Measurements from ENCODE around the gene C11orf71.

C11orf71 gene

GRCh38 chr11:114399490-114400215, 658 bp downstream of the C11orf71 start:
- no peak for DNase-seq (ENCODE audit: low read depth in 4 of 4, low spot score in 1 of 4)

DNA sequence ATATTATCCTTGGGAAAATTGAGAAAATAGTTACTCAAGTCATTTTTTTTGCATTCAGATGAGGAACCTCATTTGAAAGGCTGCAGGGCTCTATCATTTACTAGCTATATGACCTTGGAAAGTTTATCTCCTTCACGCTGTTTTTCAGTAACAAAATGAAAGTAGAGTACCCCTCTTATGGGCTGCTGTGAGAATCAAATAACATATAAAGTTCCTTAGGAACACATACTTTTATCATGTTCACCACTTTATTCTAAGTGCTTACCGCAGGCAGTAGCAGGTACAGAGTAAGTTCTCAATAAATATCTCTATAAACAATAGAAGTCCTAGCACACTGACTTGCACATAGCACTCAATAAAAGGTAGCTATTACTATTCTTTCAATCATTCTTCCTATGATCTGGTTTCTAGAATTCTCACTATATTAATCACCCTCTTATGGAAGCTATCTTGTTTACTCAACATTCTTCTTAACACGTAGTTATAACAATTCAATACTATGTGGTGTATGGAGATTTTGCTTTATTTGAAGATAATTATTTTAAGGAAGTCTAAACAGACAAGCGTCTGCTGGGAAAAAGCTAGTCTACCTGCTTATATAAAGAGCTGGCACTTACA, 1.9 kb downstream of the C11orf71 start:
- DNase-seq (ENCODE audit: low read depth in 4 of 4, low spot score in 1 of 4) = no peak

DNA sequence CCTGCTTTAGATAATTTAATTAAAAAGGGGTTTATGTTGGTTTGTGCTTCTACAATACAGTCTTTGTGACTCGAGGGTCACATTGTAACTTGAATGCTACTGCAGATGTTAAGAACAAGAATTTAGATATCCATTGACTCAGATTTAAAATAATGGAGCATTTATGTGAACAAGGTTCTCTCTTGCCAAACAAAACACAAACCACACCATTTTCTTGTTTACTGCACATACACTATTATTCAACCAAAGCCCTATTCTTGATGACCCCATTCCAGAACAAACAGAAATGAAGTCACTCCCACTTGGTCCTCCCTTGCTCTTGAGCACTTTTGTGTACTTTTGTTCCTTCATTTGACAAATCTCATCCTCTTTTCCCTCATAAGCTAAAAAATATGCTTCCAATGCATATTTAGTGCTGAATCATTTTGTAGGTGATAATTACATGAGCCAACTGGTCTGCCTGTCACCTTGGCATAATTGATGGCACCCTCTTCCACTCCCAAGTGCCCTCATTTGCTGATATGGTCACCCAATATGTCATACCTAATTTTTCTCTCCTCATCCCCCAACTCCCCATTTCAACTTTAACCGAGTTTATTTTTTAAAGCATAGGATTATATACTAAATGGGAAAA, 2.8 kb downstream of the C11orf71 start:
- no peak for DNase-seq (ENCODE audit: low read depth in 4 of 4, low spot score in 1 of 4)

DNA sequence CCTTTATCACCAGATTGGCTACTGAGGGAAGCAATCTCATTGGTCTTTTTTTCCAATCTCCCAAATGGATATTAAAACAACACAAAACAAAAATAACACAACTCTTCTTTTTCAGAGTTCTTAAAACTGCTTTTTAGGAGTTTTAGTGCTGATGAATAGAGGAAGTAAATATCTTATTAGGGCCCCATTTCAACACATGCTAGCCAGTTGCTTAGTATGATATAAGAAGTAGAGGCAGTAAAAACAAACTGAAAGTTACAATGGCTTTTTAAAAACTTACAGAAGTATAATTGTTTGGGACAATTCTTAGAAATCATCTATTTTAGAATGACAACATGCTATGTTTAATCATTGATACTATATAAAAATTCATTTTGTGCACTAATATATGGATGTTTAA, 3.4 kb downstream of the C11orf71 start:
- DNase-seq (ENCODE audit: low read depth in 4 of 4, low spot score in 1 of 4) = no peak

DNA sequence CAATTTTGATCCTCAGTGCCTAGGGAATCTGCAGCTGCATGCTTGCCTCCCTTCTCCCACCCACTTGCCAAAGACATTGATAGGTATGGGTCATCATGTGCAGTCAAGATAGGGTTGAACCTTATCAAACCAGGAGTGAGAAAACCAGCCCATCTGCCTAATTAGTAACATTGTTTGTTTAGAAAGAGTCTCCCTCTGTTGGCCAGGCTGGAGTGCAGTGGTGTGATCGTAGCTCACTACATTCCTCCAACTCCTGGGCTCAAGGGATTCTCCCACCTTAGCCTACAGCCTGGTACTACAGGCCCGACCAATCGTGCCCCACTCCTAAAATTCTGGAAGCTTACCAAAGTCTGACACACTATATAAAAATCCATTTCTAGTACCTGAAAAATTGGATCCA, 4.6 kb downstream of the C11orf71 start:
- DNase-seq (ENCODE audit: low read depth in 4 of 4, low spot score in 1 of 4) = no peak

DNA sequence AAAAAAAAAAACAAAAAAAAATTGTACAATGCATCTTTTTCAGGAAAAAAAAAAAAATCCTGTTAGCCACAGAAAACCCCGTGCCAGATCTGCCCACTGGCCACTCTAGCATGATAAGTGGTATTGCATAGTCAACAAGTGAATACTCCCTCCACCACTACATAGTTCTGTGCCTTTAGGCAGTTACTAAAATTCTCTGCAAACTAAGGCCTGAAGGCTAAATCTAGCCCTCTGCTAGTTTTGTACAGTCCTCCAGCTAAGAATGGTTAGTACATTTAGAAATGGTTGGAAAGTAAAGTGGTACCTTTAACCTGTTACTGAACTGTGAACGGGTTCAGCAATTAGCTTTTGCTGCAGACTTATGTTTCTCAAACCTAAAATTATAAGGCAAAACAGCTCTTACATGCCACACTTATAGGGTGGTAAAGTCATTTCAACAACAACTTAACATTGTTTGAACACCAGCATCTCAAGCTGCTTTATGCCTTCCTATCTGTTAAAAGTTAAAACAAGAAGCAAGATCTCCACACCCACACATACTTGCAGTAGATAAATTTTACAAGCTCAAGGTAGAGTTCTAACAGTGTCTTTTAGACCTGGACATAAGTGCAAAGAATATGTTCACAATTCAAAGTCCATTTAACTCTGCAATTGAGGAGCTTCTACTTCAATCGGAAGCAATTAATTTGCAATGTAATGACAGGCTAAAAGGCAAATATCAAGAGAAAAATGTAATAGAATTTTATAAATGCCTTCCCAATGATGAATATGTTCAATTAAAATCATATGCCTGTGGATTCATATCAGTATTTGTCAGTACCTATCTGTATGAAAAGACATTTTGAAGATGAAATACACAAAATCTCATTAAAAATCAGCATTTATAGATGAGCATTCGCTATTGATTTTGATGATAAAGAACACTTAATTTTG, 7.3 kb downstream of the C11orf71 start:
- DNase-seq (ENCODE audit: low read depth in 4 of 4, low spot score in 1 of 4) = no peak

DNA sequence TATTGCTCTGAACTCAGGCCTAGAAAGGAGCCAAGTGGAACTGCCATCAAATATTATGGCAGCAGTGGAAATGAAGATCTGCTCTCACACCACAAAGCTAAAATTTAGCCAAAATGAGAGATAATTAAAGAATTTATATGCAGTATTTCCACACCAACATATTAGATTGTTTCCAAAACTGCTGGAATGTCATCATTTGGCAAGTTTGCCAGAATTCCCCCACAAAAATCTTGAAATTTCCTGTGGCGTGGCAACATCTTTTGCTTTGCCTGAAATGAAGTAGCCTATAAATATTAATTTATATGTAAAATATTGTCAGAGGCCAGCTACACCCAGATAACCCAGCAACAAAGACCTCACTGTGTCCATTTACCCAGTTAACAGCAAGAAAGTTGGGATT, 13.8 kb downstream of the C11orf71 start:
- DNase-seq (ENCODE audit: low read depth in 4 of 4, low spot score in 1 of 4) = no peak

- no peak for DNase-seq (ENCODE audit: low read depth in 4 of 4, low spot score in 1 of 4)
These were observed 14.2 kb downstream of the C11orf71 start for GRCh38 chr11:114386131-114386530.

- no peak for DNase-seq (ENCODE audit: low read depth in 4 of 4, low spot score in 1 of 4)
These were observed 15.8 kb downstream of the C11orf71 start for GRCh38 chr11:114384487-114384886.

DNA sequence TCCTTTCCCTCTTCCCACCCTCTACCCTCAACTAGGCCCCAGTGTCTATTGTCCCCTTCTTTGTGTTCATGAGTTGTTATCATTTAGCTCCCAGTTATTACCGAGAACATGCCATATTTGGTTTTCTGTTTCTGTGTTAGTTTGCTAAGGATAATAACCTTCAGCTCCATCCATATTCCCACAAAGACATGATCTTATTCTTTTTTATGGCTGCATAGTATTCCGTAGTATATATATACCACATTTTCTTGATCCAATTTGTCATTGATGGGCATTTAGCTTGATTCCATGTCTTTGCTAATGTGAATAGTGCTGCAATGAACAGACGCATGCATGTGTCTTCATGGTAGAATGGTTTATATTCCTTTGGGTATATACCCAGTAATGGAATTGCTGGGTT, 17.8 kb downstream of the C11orf71 start:
- DNase-seq (ENCODE audit: low read depth in 4 of 4, low spot score in 1 of 4) = no peak

GRCh38 chr11:114379394-114380069, 20.8 kb downstream of the C11orf71 start:
- no peak for DNase-seq (ENCODE audit: low read depth in 4 of 4, low spot score in 1 of 4)

- no peak for DNase-seq (ENCODE audit: low read depth in 4 of 4, low spot score in 1 of 4)
These were observed 22.6 kb downstream of the C11orf71 start for GRCh38 chr11:114377612-114378267.

GRCh38 chr11:114375052-114375451, 25.3 kb downstream of the C11orf71 start:
- no peak for DNase-seq (ENCODE audit: low read depth in 4 of 4, low spot score in 1 of 4)

DNA sequence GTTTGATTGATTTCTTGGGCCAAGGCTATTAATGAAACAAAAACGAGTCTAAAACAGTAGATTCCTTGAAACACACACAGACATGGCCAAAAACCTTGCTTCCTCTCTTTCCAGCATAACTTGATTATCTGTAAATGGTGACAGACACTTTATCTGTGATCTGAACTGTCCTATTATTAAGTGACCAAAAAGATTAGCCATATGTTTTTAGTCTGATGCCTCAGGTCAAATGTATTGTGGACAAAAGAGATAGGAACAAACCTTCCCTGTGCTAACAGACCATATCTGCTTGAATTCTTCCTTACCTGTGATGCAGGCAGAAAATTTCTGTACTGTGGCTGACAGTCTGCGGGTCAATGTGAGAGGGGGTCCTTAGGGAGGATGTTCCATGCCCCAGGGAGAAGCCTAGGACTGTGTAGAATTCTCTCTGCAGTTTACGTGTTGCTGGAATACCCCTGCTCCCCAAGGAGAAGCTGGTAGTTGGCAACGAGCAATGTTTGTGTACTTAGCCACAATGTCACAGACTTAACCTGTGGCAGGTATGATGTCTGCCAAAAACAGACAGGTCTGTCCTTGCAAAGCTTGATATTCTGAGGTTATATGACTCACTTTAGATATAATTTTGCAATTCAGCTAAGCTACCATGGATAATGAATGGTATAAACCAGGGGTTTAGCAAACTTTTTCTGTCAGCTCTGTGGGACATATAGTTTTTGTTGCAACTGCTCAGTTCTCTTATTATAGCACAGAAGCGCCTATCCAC, 31.2 kb downstream of the C11orf71 start:
- no peak for DNase-seq (ENCODE audit: low read depth in 4 of 4, low spot score in 1 of 4)

DNA sequence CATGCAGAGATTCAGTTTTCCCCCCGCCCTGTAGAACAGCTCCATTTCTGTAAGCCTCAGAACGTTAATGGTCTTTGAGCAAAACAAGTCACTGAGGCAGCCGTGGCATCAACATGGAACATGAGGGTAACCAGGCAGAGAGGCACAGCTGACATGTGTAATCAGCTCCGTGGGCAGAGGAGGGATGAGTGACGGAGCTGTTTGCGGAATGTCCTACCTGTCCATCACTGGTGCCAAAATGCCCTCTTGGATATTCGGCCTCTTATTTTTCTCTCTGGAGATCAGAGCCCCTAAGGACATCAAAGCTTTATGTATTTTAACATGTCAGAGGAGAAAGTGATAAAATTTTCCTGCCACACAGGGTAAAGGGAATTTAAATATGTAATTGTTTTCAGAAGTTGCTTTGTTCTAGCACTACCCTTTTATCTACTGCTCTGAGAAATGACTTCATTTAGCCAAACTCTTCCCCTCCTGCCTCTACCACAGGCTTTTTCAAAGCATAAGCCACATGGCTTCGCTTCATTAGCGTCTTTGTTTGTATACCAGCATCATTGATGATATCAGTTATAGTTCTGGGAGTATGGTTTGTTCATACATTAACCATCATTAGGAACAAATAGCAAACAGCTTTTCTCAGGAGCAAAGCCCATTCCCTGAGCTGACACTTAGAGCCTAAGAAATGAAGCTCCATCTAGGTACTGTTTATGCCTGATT, 32.9 kb downstream of the C11orf71 start:
- DNase-seq (ENCODE audit: low read depth in 4 of 4, low spot score in 1 of 4) = no peak

GRCh38 chr11:114366331-114367243, 33.7 kb downstream of the C11orf71 start:
- DNase-seq (ENCODE audit: low read depth in 4 of 4, low spot score in 1 of 4) = no peak

GRCh38 chr11:114362958-114363357, 37.4 kb downstream of the C11orf71 start:
- DNase-seq (ENCODE audit: low read depth in 4 of 4, low spot score in 1 of 4) = no peak

DNA sequence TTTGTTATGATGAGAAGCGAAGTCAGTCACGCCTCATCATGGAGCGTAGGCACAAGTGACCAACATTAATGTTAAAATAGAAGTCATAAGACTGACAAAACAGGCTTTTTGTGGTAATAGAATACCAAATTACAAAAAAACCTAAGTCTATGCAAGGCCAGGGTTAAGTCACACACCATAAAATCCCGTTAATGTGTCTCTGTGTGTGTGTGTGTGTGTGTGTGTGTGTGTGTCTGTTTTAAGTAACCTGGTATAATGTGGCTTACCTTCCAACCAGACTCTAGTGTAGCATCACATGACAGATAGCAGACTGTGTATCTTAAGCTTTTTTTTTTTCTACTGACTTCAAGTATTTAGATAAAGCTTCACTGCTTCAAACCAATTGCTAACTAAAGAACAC, 38.0 kb downstream of the C11orf71 start:
- DNase-seq (ENCODE audit: low read depth in 4 of 4, low spot score in 1 of 4) = no peak

Measured in stimulated activated CD4-positive, alpha-beta T cell treated with anti-CD3 and anti-CD28 coated beads, Interleukin-1b, Interleukin-23, amount 100 ng/mL, for 24 hours (primary cell).